H1 (cell line): ENCODE results near the gene FHIT.

Experiments
- EZH2 ChIP-seq: fragments of 200-600 bp; sonication (generic); IDR thresholded peaks from 2 replicates; pipeline ENCODE4 v1.7.1; 2012; ENCODE audit warnings: low read depth, mild to moderate bottlenecking, moderate library complexity, low read length, inconsistent platforms; ENCODE audit not compliant: severe bottlenecking
- POLR2A ChIP-seq, 2 experiments: IDR thresholded peaks; 1 replicate in 1 of 2; 2 replicates in 1 of 2; pipeline ENCODE4 v1.6.1; 2011; ENCODE audit warnings: low read depth in 2 of 2, low read length in 2 of 2, mild to moderate bottlenecking in 2 of 2; ENCODE audit errors: control extremely low read depth in 1 of 2
- POLR2AphosphoS5 ChIP-seq: IDR thresholded peaks from 2 replicates; pipeline ENCODE4 v1.6.1; 2011; ENCODE audit warnings: low read depth, low read length
- SAP30 ChIP-seq: fragments of 300-600 bp; sonication (generic); IDR thresholded peaks from 2 replicates; pipeline ENCODE4 v1.7.1; 2012; ENCODE audit warnings: low read length, moderate library complexity, mild to moderate bottlenecking, inconsistent platforms; ENCODE audit not compliant: insufficient read depth, insufficient replicate concordance
- SIX5 ChIP-seq: IDR thresholded peaks from 2 replicates; pipeline ENCODE4 v1.6.1; 2011; ENCODE audit warnings: mild to moderate bottlenecking, low read depth, low read length
- SP4 ChIP-seq: IDR thresholded peaks from 2 replicates; pipeline ENCODE4 v1.6.1; 2012; ENCODE audit warnings: low read length, inconsistent platforms
- TF ChIP-seq, protein P1 (sequence below), 3 experiments: IDR thresholded peaks; 1 replicate in 2 of 3; 2 replicates in 1 of 3; pipeline versions ENCODE4 v1.5.1 to v1.6.1; 2011; ENCODE audit warnings: low read length in 3 of 3, mild to moderate bottlenecking in 3 of 3, inconsistent platforms in 2 of 3, low read depth in 1 of 3, moderate library complexity in 1 of 3; ENCODE audit not compliant: insufficient read depth in 1 of 3; ENCODE audit errors: control extremely low read depth in 1 of 3

GRCh38 chr3:61158667-61159066 lies 92.6 kb downstream of the FHIT start:
- TF ChIP-seq, protein P1, sequence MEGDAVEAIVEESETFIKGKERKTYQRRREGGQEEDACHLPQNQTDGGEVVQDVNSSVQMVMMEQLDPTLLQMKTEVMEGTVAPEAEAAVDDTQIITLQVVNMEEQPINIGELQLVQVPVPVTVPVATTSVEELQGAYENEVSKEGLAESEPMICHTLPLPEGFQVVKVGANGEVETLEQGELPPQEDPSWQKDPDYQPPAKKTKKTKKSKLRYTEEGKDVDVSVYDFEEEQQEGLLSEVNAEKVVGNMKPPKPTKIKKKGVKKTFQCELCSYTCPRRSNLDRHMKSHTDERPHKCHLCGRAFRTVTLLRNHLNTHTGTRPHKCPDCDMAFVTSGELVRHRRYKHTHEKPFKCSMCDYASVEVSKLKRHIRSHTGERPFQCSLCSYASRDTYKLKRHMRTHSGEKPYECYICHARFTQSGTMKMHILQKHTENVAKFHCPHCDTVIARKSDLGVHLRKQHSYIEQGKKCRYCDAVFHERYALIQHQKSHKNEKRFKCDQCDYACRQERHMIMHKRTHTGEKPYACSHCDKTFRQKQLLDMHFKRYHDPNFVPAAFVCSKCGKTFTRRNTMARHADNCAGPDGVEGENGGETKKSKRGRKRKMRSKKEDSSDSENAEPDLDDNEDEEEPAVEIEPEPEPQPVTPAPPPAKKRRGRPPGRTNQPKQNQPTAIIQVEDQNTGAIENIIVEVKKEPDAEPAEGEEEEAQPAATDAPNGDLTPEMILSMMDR (IDR thresholded peaks at IDR 0.05; ENCODE audit: control extremely low read depth in 1 of 3, insufficient read depth in 1 of 3, low read depth in 1 of 3, low read length in 3 of 3) = no peak
- TF ChIP-seq EZH2 = no peak
- TF ChIP-seq POLR2AphosphoS5 = no peak
- TF ChIP-seq SP4 = no peak
- TF ChIP-seq SAP30 = no peak
- TF ChIP-seq POLR2A (IDR thresholded peaks at IDR 0.05; ENCODE audit: control extremely low read depth in 1 of 2, low read depth in 2 of 2, low read length in 2 of 2) = no peak
- TF ChIP-seq SIX5 = no peak
